ENCODE measurements around the gene ST6GAL1. TPM values are rescaled to one million over a fixed set of nuclear protein-coding genes. Genes with fewer than 3 reads are reported as not detected.
A peak's percentile ranks its signal among the peaks of the same experiment; 100 is the strongest.

ST6GAL1 gene
- total RNA-seq, 2 experiments from 2014 or later, result 116 to 128 TPM

DNA sequence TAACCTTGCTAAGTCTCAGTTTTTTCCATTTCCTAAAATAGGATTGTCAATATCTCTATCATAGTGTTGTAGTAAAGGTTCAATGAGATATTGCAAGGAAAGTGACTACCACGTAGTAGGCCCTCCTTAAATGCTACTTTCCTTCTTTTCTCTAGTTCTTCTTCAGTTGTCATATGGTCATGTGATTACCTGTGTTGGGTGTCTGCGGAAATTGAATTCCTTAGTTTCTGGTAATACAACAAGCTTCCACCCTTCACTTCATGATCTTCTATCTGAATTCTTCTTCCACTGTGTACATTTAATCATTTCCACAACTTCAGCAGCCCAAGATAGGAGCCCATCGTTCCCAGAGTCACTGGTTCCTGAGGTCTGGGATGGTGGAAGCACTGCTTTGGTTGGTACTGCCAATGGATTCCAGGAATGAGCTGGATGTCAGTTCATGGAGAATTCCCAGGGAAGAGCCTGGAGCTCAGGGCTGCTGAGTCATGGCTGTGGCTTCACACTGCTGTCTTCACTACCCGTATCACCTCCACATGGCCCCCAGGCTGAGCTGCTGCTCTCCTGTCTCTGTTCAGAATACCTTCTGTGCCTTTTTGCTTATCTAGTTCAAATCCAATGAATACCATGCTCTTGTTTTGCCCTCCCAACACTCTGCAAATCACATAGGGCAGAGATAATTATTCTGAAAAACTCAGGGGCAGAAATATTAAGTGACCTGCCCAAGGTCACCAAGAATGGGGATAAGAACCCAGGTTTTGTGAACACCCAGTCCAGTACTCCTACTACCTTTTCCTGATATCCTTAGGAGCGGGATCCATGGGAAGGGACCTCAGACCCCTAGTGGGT lies 110.4 kb downstream of the ST6GAL1 start:
- Mint-ChIP-seq H3K27ac (peak overlapping the region; percentile 98), H3K36me3 (ENCODE audit: low read depth) (peaks cover 82% of the 10 kb centered on the region), H3K4me1 (peaks cover 72% of the 10 kb centered on the region), H3K27me3 (no peaks in the 10 kb centered on the region), H3K4me3 (peak overlapping the region; percentile 44), H3K9me3 (peaks cover 8% of the 10 kb centered on the region)
- POLR2A ChIA-PET, result interaction anchor here (1.0 to 9.7 kb wide), 12 partner anchors 9 to 469 kb away, joined by 3 to 108 read pairs (median 5); partner anchors contain the start of genes EIF4A2, RPL39L and ST6GAL1
- DNase-seq, result no peak
- CTCF ChIA-PET, result interaction anchor here (1.0 to 1.9 kb wide), 8 partner anchors 9 to 192 kb away, joined by 3 to 9 read pairs (median 6); partner anchors contain the start of gene RPL39L

DNA sequence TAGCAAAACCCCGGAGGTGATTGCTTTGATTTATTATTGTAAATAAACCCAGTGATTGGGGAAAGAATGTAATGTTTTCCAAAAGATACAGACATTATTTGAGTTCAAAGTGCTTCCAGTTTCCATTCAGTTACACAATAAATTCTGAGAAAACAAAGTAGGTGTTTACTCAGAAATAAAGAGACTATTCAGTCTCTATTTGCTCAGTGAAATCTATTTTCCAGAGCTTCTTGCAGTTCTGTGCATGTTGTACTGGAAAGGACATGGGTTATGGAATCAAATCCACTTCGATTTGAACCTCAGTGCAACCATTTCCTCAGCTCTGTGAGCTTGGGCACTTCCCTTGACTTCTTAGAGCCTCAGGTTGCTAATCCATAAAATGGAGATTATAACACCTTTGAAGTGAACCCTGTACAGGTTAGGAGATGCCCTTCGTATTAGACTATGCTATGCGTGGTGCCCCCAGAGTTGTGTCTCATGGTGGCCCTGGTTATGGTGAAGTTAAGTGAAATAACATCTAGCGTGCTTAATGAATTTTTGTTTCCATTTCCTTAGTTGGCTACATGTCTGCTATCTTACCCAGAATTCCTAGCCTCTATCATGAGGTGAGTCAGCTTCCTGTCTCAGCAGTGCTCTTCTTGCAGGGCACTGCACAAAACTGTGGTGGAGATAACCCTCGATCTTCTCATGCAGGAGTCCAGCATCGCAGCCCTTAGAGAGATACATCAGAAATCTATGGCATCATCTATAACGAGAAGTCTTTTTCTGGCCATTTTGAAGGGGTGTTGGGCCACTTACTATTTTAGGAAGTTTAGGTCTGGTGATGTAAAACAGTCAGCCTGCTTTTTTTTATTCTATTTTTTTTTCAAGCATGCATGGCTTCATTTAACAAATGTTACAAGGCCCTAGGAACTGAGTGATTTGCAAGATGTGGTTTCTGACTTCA lies 111.3 kb downstream of the ST6GAL1 start:
- POLR2A ChIA-PET, result interaction anchor here (1.0 to 9.7 kb wide), 11 partner anchors 8 to 470 kb away, joined by 3 to 108 read pairs (median 5); partner anchors contain the start of genes EIF4A2 and ST6GAL1
- CTCF ChIA-PET, result interaction anchor here (0.5 to 1.9 kb wide), 9 partner anchors 10 to 192 kb away, joined by 3 to 9 read pairs (median 5); partner anchors contain the start of gene RPL39L

GRCh38 chr3:187042346-187042745 lies 112.0 kb downstream of the ST6GAL1 start:
- peaks cover 84% of the 10 kb centered on the region for H3K36me3 Mint-ChIP-seq (ENCODE audit: low read depth)
- no peaks in the 10 kb centered on the region for H3K9me3 Mint-ChIP-seq
- H3K4me3 Mint-ChIP-seq, result peak overlapping the region; percentile 50
- no peak for DNase-seq
- H3K4me1 Mint-ChIP-seq, result peaks cover 81% of the 10 kb centered on the region
- ChIA-PET POLR2A (interaction anchor here (1.0 to 9.7 kb wide), 8 partner anchors 8 to 258 kb away, joined by 3 to 108 read pairs (median 10); partner anchors contain the start of genes EIF4A2 and ST6GAL1), CTCF (interaction anchor here (1.2 to 1.9 kb wide), 3 partner anchors 15 to 193 kb away, joined by 5 to 7 read pairs (median 6); no protein-coding TSS in a partner anchor)
- peak overlapping the region; percentile 98 for H3K27ac Mint-ChIP-seq
- no peaks in the 10 kb centered on the region for H3K27me3 Mint-ChIP-seq

More for the DNA sequence above, 111.3 kb downstream of the ST6GAL1 start:
- Mint-ChIP-seq H3K4me1 (peaks cover 80% of the 10 kb centered on the region), H3K4me3 (peak overlapping the region; percentile 50), H3K9me3 (no peaks in the 10 kb centered on the region), H3K27ac (peak overlapping the region; percentile 98), H3K36me3 (ENCODE audit: low read depth) (peaks cover 83% of the 10 kb centered on the region), H3K27me3 (no peaks in the 10 kb centered on the region)
- DNase-seq, result peak; percentile 74

- no peaks in the 10 kb centered on the region for H3K9me3 Mint-ChIP-seq
- ChIA-PET POLR2A (interaction anchor here (1.3 to 9.7 kb wide), 3 partner anchors 12 to 111 kb away, joined by 3 to 108 read pairs (median 5); no protein-coding TSS in a partner anchor), CTCF (interaction anchor here (0.9 to 1.8 kb wide), 2 partner anchors 16 to 24 kb away, joined by 3 to 7 read pairs; no protein-coding TSS in a partner anchor)
- peak overlapping the region; percentile 98 for H3K27ac Mint-ChIP-seq
- H3K36me3 Mint-ChIP-seq (ENCODE audit: low read depth), result peaks cover 90% of the 10 kb centered on the region
- DNase-seq, result no peak
- H3K27me3 Mint-ChIP-seq, result no peaks in the 10 kb centered on the region
- H3K4me3 Mint-ChIP-seq, result peak overlapping the region; percentile 50
- H3K4me1 Mint-ChIP-seq, result peaks cover 83% of the 10 kb centered on the region
Measured at GRCh38 chr3:187042874-187043458, 112.6 kb downstream of the ST6GAL1 start.

- ChIA-PET CTCF (interaction anchor here (0.9 to 1.8 kb wide), 5 partner anchors 18 to 195 kb away, joined by 3 to 7 read pairs (median 4); no protein-coding TSS in a partner anchor), POLR2A (interaction anchor here (0.8 to 9.7 kb wide), 3 partner anchors 13 to 261 kb away, joined by 3 to 108 read pairs (median 4); partner anchors contain the start of gene EIF4A2)
- Mint-ChIP-seq H3K4me1 (peaks cover 79% of the 10 kb centered on the region), H3K27me3 (no peaks in the 10 kb centered on the region), H3K36me3 (ENCODE audit: low read depth) (peaks cover 92% of the 10 kb centered on the region), H3K27ac (peak overlapping the region; percentile 71), H3K4me3 (peak overlapping the region; percentile 59), H3K9me3 (peaks cover 4% of the 10 kb centered on the region)
- no peak for DNase-seq
Measured at GRCh38 chr3:187044206-187044605, 113.9 kb downstream of the ST6GAL1 start.

DNA sequence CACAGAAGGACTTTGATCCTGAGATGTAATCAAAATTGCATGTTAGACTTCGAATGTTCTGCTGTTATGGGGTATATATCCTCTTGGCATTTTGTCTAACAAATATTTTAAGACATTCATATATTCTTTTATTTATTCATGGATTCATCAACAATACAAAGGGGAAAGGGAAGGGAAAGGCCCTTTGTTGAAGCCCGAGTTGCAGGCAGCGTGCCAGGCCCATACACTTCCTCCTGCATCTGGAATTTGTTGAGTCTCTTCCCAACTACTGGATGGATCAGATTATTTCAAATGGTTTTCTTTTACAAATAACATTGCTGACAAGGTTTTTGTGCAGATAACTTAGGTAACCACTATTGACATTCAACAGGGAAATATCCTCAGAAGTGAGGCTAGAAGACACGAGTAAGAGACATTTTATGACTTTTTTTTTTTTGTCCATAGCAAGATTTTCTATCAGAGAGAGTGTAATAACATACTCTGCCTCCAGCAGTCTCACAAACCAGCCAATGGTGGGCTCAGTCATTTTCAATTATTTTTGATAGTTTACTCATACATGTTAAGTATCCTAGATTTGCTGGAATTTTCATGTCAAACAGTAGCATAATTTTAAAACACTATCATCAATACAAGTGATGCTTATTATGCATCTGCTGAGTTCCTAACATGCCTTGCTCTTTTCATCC lies 114.7 kb downstream of the ST6GAL1 start:
- POLR2A ChIA-PET, result interaction anchor here (0.8 to 9.7 kb wide), 3 partner anchors 18 to 261 kb away, joined by 4 to 108 read pairs (median 4); partner anchors contain the start of gene EIF4A2
- peaks cover 77% of the 10 kb centered on the region for H3K4me1 Mint-ChIP-seq
- CTCF ChIA-PET, result interaction anchor here (0.9 to 1.8 kb wide), 7 partner anchors 12 to 196 kb away, joined by 3 to 7 read pairs (median 4); no protein-coding TSS in a partner anchor
- H3K27me3 Mint-ChIP-seq, result no peaks in the 10 kb centered on the region
- H3K36me3 Mint-ChIP-seq (ENCODE audit: low read depth), result peaks cover 92% of the 10 kb centered on the region
- peaks cover 4% of the 10 kb centered on the region for H3K9me3 Mint-ChIP-seq
- no peak overlapping the region for H3K4me3 Mint-ChIP-seq
- no peak overlapping the region for H3K27ac Mint-ChIP-seq
- no peak for DNase-seq

- ChIA-PET POLR2A (interaction anchor here (0.7 to 1.6 kb wide), 2 partner anchors 18 to 27 kb away, joined by 3 to 4 read pairs; no protein-coding TSS in a partner anchor), CTCF (interaction anchor here (1.4 to 1.6 kb wide), 2 partner anchors 11 to 197 kb away, joined by 3 to 6 read pairs; no protein-coding TSS in a partner anchor)
- no peak overlapping the region for H3K27ac Mint-ChIP-seq
- H3K4me3 Mint-ChIP-seq, result no peak overlapping the region
- peaks cover 4% of the 10 kb centered on the region for H3K9me3 Mint-ChIP-seq
- peaks cover 77% of the 10 kb centered on the region for H3K4me1 Mint-ChIP-seq
- H3K36me3 Mint-ChIP-seq (ENCODE audit: low read depth), result peaks cover 92% of the 10 kb centered on the region
- DNase-seq, result no peak
- H3K27me3 Mint-ChIP-seq, result no peaks in the 10 kb centered on the region
Measured at GRCh38 chr3:187046033-187046432, 115.7 kb downstream of the ST6GAL1 start.

- Mint-ChIP-seq H3K27me3 (no peaks in the 10 kb centered on the region), H3K9me3 (peaks cover 16% of the 10 kb centered on the region), H3K4me3 (no peak overlapping the region), H3K36me3 (ENCODE audit: low read depth) (peaks cover 95% of the 10 kb centered on the region), H3K4me1 (peaks cover 47% of the 10 kb centered on the region), H3K27ac (no peak overlapping the region)
- no peak for DNase-seq
- CTCF ChIA-PET, result interaction anchor here (0.7 to 0.9 kb wide), 2 partner anchors 28 to 199 kb away, joined by 3 to 4 read pairs; no protein-coding TSS in a partner anchor
- POLR2A ChIA-PET, result interaction anchor here (1.2 to 1.7 kb wide), 2 partner anchors 8 to 90 kb away, joined by 4 to 6 read pairs; partner anchors contain the start of gene RPL39L
Measured at GRCh38 chr3:187049462-187050101, 119.3 kb downstream of the ST6GAL1 start.

GRCh38 chr3:187051066-187051465 lies 120.7 kb downstream of the ST6GAL1 start:
- Mint-ChIP-seq H3K9me3 (peaks cover 28% of the 10 kb centered on the region), H3K4me1 (peaks cover 37% of the 10 kb centered on the region), H3K4me3 (no peak overlapping the region), H3K27me3 (no peaks in the 10 kb centered on the region), H3K36me3 (ENCODE audit: low read depth) (peaks cover 97% of the 10 kb centered on the region), H3K27ac (peak overlapping the region; percentile 13)
- ChIA-PET CTCF (no interaction called here), POLR2A (interaction anchor here (1.7 kb wide), 1 partner anchor 9 kb away, joined by 6 read pairs; no protein-coding TSS in a partner anchor)
- DNase-seq, result no peak

GRCh38 chr3:187051724-187052366 lies 121.5 kb downstream of the ST6GAL1 start:
- no peak overlapping the region for H3K4me3 Mint-ChIP-seq
- peaks cover 36% of the 10 kb centered on the region for H3K9me3 Mint-ChIP-seq
- POLR2A ChIA-PET, result no interaction called here
- DNase-seq, result no peak
- H3K36me3 Mint-ChIP-seq (ENCODE audit: low read depth), result peaks cover 98% of the 10 kb centered on the region
- peaks cover 32% of the 10 kb centered on the region for H3K4me1 Mint-ChIP-seq
- CTCF ChIA-PET, result no interaction called here
- no peak overlapping the region for H3K27ac Mint-ChIP-seq
- H3K27me3 Mint-ChIP-seq, result no peaks in the 10 kb centered on the region
